Astrocyte of the hippocampus (primary cell): ENCODE data around the gene ZNF776.
"Not testable (repeated sequence)": the region's sequence is repeated elsewhere in the genome, so short reads cannot be mapped to it uniquely, and the experiment has no call there.

ENCODE experiments used
- DNase-seq: peaks from one replicate; pipeline ENCODE4 v3.0.0; 2011; ENCODE audit warnings: low read depth, low spot score

ZNF776 gene

DNA sequence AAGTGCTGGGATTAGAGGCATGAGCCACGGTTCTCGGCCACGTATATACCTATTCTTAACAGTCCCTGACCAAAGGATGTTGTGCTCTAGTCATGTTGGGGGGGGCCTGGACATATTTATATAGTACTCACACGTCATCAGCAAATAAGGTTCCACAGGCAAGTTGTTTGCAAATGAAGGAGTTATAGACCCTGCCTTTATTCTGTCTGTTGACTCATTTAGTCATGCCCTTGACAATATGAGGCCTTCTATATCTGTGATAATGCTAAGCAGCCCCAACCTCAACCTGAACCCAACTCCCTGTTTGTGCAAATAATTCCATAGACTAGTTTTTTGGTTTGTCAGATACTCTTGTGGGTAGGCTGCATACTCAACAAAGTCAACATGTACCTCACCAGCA is 31.7 kb downstream of the ZNF776 start:
- DNase-seq, result no peak

DNA sequence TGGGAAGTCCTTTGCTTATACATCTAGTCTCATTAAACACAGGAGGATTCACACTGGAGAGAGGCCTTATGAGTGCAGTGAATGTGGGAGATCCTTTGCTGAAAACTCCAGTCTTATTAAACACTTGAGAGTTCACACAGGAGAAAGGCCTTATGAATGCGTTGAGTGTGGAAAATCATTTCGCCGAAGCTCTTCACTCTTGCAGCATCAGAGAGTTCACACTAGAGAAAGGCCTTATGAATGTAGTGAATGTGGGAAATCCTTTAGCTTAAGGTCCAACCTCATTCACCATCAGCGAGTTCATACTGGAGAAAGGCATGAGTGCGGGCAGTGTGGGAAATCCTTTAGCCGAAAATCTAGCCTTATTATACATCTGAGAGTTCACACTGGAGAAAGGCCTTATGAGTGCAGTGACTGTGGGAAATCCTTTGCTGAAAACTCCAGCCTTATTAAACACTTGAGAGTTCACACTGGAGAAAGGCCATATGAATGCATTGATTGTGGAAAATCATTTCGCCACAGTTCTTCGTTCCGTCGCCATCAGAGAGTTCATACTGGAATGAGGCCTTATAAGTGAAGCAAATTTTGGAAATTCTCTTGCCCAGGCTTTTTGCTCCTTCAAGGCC is 32.7 kb downstream of the ZNF776 start:
- no peak for DNase-seq

GRCh38 chr19:57786286-57786685 is 39.7 kb downstream of the ZNF776 start:
- DNase-seq, result no peak

GRCh38 chr19:57786906-57787305 is 40.3 kb downstream of the ZNF776 start:
- DNase-seq, result no peak

GRCh38 chr19:57788114-57788692 is 41.6 kb downstream of the ZNF776 start:
- DNase-seq, result no peak

DNA sequence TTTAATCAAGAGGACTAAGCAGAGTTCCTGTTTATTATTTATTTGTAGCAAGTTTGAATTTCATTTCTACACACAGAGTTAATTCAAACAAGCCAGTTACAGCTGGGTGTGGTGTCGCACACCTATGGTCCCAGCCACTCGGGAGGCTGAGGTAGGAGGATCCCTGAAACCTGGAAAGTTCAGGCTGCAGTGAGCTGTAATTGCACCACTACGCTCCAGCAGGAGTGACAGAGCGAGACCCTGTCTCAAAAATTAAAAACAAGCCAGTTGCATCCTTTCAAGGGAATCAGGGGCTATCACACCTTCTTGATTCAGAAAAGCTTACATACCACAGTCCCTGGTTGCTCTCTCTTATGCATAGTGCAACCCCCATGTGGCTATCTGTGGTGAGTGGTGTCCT is 42.7 kb downstream of the ZNF776 start:
- no peak for DNase-seq

GRCh38 chr19:57796580-57796979 is 50.0 kb downstream of the ZNF776 start:
- not testable (repeated sequence) for DNase-seq

DNA sequence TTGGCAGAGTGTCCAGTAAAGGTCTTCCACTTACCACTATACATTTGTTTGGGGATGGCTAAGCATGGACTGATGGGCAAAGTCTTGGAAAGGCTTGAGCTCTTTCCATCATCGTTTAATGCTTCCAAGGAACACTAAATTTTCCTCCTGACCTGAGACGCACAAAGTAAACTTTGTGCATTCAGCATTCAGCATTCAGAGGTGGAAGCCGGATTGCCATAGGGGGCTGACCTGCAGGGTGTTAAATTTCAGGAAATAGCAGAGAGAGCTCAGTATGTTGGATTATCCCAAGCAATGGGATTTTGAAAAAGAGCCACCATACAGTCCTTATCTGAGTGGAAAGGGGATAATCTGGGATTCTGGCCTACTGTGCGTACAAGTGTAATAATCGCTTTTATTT is 54.1 kb downstream of the ZNF776 start:
- no peak for DNase-seq

DNA sequence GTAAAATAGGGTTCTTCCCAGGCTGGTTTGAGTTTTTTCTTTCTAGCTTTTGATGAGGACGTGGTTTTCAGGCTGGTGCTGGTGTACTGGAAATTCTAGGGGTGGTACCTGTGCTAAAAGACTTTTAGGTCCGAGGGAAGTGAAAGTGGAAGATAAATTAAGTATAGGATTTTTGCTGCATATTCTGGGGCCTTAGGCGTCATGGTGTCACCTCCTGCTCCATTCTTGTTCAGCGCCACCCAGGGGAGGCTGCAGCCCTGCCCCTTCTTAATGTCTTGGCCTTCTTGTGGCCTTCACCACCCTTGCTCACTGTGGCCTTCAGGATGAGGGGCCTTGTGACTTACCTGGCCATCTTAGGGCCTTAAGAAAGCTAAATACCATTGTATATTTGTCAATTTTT is 55.7 kb downstream of the ZNF776 start:
- no peak for DNase-seq

DNA sequence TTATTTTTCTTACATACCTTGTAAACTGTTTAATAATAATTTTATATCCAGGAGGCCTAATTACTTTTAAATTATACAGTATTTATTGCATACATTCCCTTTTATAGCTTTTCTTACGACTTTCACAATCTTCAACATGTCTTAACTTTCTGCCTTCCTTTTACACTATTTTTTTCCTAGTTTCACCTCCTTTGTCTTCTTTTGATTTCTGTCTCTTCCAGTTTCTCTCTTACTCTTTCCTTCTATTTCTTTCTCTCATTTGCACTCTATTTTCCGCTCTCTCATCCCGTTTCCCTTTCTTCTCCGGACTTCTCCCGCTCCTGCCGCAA is 56.6 kb downstream of the ZNF776 start:
- no peak for DNase-seq

DNA sequence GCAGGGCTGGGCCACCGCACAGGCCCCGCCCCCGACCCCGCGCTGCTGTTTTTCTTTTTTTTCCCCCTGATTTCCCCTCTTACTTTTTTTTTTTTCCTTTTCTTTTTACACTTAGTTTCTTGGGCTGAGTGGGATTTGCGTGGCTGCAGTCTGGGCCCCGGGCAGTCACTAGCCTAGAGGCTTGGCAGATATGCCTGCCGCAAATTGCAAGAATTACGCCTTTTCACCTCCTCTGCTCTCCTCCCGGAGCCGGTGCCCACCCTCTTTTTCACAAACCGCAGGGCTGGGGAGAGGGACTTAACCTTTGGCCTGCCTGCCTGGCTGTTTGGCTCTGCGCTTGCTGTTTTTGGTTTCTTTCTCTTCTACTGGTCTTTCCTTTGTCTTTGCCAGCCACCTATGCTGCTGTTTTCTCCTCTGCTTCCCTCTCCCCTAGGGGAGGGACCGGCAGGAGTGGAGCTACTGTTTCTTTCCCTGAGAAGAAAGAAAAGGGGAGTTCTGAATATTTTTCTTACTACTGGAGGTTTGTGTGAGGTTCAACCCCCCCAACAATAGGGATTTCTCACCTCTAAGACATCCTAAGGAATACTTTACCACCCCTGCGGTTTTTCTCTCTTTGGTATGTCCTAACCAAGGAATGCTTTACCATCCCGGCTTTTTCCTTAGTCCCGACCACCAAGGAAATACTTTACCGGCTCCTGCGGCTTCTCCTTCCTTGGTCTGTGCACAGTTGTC is 57.1 kb downstream of the ZNF776 start:
- DNase-seq, result peak; percentile 95

- no peak for DNase-seq
Measured at GRCh38 chr19:57807541-57807940, 60.9 kb downstream of the ZNF776 start.
